Measurements from ENCODE around the gene SLC6A1. TPM values are rescaled to one million over a fixed set of nuclear protein-coding genes. Genes with fewer than 3 reads are reported as not detected.

Gene SLC6A1
- polyA plus RNA-seq, 2 of the 4 experiments (the other 2 are of a cell fraction): not detected

DNA sequence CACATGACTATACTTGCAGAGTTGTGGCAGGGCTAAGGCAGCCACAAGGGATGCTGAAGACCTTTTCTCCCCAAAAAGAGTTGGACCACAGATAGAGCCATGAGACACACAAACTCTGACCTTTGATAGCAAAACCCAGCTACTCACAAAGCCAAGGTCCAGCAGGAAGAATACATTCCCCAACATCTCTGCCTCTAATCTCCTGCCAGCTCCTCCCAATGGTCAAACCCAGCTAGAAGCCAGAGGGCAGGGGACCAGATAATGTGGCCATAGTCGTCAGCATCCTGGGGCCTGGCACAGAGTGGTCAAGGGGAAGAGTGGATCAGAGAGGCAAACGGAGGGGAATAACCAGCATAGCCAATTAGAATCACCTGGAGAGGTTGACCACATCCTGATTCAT is 28.2 kb downstream of the SLC6A1 start:
- no peak overlapping the region for H3K27ac ChIP-seq
- ATAC-seq (0 out of 6 replicates have a peak, but pooled peaks of 1 of the 2 experiments have one; percentile 9), FAIRE-seq (no peak), DNase-seq (ENCODE audit: low read depth in 1 of 2, low spot score in 1 of 2) (no peak)
- H3K4me3 ChIP-seq: no peak overlapping the region
- ChIA-PET CTCF (no interaction called here), POLR2A (no interaction called here)
- WGBS (ENCODE audit: missing lambda C conversion rate): 6% methylated on average over 2 of the region's 2 CpGs
- no peaks in the 10 kb centered on the region for H3K4me1 ChIP-seq
- no peak for TF ChIP-seq RAD21 (conservative IDR thresholded peaks at IDR 0.05 in 1 of 2, IDR thresholded peaks at IDR 0.05 in 1 of 2)
- no peak for TF ChIP-seq HOXB5 (CRISPR knock-in tag; IDR thresholded peaks at IDR 0.05)
- TF ChIP-seq JUN (IDR thresholded peaks at IDR 0.05): no peak
- no peak for TF ChIP-seq ESRRA (IDR thresholded peaks at IDR 0.05; ENCODE audit: borderline replicate concordance, low read length)
- TF ChIP-seq POLR2A (IDR thresholded peaks at IDR 0.05; ENCODE audit: low read length): no peak
- TF ChIP-seq SREBF2 (IDR thresholded peaks at IDR 0.05): no peak
- no peak for TF ChIP-seq HDAC2 (IDR thresholded peaks at IDR 0.05)
- no peak for TF ChIP-seq FOSL2 (IDR thresholded peaks at IDR 0.05)
- no peak for TF ChIP-seq FOSL2 (CRISPR knock-in tag; IDR thresholded peaks at IDR 0.05)
- H3K4me2 ChIP-seq: no peak overlapping the region
- no peaks in the 10 kb centered on the region for H3K9me3 ChIP-seq

DNA sequence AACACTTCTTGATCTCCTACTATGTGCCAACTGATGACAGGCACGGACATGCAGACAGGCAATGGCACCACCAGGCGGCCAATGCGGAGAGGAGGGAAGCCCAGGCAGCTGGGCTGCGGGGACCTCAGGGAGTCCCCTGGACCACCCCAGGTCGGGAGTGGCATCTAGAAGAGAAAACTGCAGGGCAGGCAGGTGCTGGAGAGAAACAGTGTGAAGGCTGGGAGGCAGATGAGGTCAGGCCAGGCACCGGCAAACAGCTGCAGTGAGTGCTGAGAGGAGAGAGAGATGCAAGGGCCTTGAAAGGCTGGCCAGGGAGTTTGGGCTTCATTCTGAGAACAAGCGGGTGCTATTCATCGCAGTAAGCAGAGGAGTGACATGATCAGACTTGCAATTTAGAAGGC is 29.1 kb downstream of the SLC6A1 start:
- Histone ChIP-seq H3K9me3 (no peaks in the 10 kb centered on the region), H3K4me1 (no peaks in the 10 kb centered on the region), H3K27ac (no peak overlapping the region), H3K4me3 (no peak overlapping the region), H3K4me2 (no peak overlapping the region)
- no peak for DNase-seq (ENCODE audit: low read depth in 1 of 2, low spot score in 1 of 2)
- ATAC-seq: no peak
- FAIRE-seq: no peak
- ChIA-PET CTCF (interaction anchor here (2.3 kb wide), 1 partner anchor 38 kb away, joined by 8 read pairs; no protein-coding TSS in a partner anchor), POLR2A (no interaction called here)
- 52% methylated on average over 8 of the region's 8 CpGs for WGBS (ENCODE audit: missing lambda C conversion rate)
- no peak for TF ChIP-seq CHD2 (IDR thresholded peaks at IDR 0.05; ENCODE audit: low read length, partially characterized antibody)
- TF ChIP-seq CBX8 (IDR thresholded peaks at IDR 0.05): no peak
- TF ChIP-seq ESRRA (IDR thresholded peaks at IDR 0.05; ENCODE audit: borderline replicate concordance, low read length): no peak
- TF ChIP-seq FOSL2 (IDR thresholded peaks at IDR 0.05): no peak
- TF ChIP-seq FOSL2 (CRISPR knock-in tag; IDR thresholded peaks at IDR 0.05): no peak
- no peak for TF ChIP-seq CHD4 (IDR thresholded peaks at IDR 0.05; ENCODE audit: borderline replicate concordance)
- TF ChIP-seq ZSCAN20 (CRISPR knock-in tag; IDR thresholded peaks at IDR 0.05): no peak
- TF ChIP-seq, protein P1, sequence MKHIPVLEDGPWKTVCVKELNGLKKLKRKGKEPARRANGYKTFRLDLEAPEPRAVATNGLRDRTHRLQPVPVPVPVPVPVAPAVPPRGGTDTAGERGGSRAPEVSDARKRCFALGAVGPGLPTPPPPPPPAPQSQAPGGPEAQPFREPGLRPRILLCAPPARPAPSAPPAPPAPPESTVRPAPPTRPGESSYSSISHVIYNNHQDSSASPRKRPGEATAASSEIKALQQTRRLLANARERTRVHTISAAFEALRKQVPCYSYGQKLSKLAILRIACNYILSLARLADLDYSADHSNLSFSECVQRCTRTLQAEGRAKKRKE (CRISPR knock-in tag; IDR thresholded peaks at IDR 0.05; ENCODE audit: low read depth): no peak
- no peak for TF ChIP-seq KDM1A (IDR thresholded peaks at IDR 0.05; ENCODE audit: low read depth)
- TF ChIP-seq MAX (IDR thresholded peaks at IDR 0.05): no peak
- no peak for TF ChIP-seq RFX5 (IDR thresholded peaks at IDR 0.05)
- no peak for TF ChIP-seq RAD21 (conservative IDR thresholded peaks at IDR 0.05 in 1 of 2, IDR thresholded peaks at IDR 0.05 in 1 of 2)
- no peak for TF ChIP-seq RNF2 (IDR thresholded peaks at IDR 0.05; ENCODE audit: borderline replicate concordance, low read depth)

GRCh38 chr3:11022115-11022514 is 29.6 kb downstream of the SLC6A1 start:
- FAIRE-seq: no peak
- CTCF ChIA-PET: interaction anchor here (1.2 to 2.3 kb wide), 2 partner anchors 38 to 264 kb away, joined by 3 to 8 read pairs; no protein-coding TSS in a partner anchor
- 49% methylated on average over 10 of the region's 10 CpGs for WGBS (ENCODE audit: missing lambda C conversion rate)
- no peak overlapping the region for H3K27ac ChIP-seq
- no peak for ATAC-seq
- no peak for DNase-seq (ENCODE audit: low read depth in 1 of 2, low spot score in 1 of 2)
- H3K4me3 ChIP-seq: no peak overlapping the region
- TF ChIP-seq JUNB (IDR thresholded peaks at IDR 0.05): no peak
- TF ChIP-seq KDM1A (IDR thresholded peaks at IDR 0.05; ENCODE audit: low read depth): no peak
- TF ChIP-seq RFX5 (IDR thresholded peaks at IDR 0.05): no peak
- TF ChIP-seq BCL3 (IDR thresholded peaks at IDR 0.05): no peak
- no peak overlapping the region for H3K4me2 ChIP-seq
- no peaks in the 10 kb centered on the region for H3K4me1 ChIP-seq
- POLR2A ChIA-PET: no interaction called here
- no peaks in the 10 kb centered on the region for H3K9me3 ChIP-seq

GRCh38 chr3:11024181-11024580 is 31.6 kb downstream of the SLC6A1 start:
- no peak for DNase-seq (ENCODE audit: low read depth in 1 of 2, low spot score in 1 of 2)
- 42% methylated on average over 4 of the region's 4 CpGs for WGBS (ENCODE audit: missing lambda C conversion rate)
- ATAC-seq: no peak
- Histone ChIP-seq H3K4me1 (no peaks in the 10 kb centered on the region), H3K27ac (no peak overlapping the region), H3K9me3 (no peaks in the 10 kb centered on the region), H3K4me2 (no peak overlapping the region), H3K4me3 (no peak overlapping the region)
- no peak for FAIRE-seq
- ChIA-PET POLR2A (no interaction called here), CTCF (interaction anchor here (1.1 to 2.4 kb wide), 3 partner anchors 36 to 266 kb away, joined by 3 to 8 read pairs (median 6); no protein-coding TSS in a partner anchor)
- TF ChIP-seq, protein P2, sequence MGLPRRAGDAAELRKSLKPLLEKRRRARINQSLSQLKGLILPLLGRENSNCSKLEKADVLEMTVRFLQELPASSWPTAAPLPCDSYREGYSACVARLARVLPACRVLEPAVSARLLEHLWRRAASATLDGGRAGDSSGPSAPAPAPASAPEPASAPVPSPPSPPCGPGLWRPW (IDR thresholded peaks at IDR 0.05): no peak

Data from A549 (cell line).